Activated CD4-positive, alpha-beta T cell treated with anti-CD3 and anti-CD28 coated beads for 36 hours (primary cell): ENCODE data around the gene MGAT5. TPM values are rescaled to one million over a fixed set of nuclear protein-coding genes. Genes with fewer than 3 reads are reported as not detected.

Experiments used
- ATAC-seq: fragments of 200-7000 bp; cut with Tn5 transposase; one replicate; pipeline ENCODE4 v1.10.0; 2021; ENCODE audit warnings: mild to moderate bottlenecking, moderate library complexity
- CTCF ChIA-PET: fragments of 350-600 bp; sonication (Branson Sonifier 250); formaldehyde crosslinking; loops from one replicate; lab custom pipeline; 2021; ENCODE audit warnings: antibody characterized with exemption; lab: Charles Lee
- POLR2A ChIA-PET: fragments of 350-600 bp; sonication (Branson Sonifier 250); formaldehyde crosslinking; loops from one replicate; lab custom pipeline; 2021; ENCODE audit warnings: antibody characterized with exemption, inconsistent platforms; lab: Charles Lee
- DNase-seq: peaks from one replicate; pipeline ENCODE4 v3.0.0-alpha.2; 2020
- H3K27ac Mint-ChIP-seq: one replicate; pipeline ENCODE4 v1.8.0; 2021; ENCODE audit warnings: mixed read lengths
- H3K27me3 Mint-ChIP-seq: one replicate; pipeline ENCODE4 v1.8.0; 2021; ENCODE audit warnings: mixed read lengths
- H3K36me3 Mint-ChIP-seq: one replicate; pipeline ENCODE4 v1.8.0; 2021; ENCODE audit warnings: low read depth, mixed read lengths
- H3K4me1 Mint-ChIP-seq: one replicate; pipeline ENCODE4 v1.8.0; 2021; ENCODE audit warnings: mixed read lengths
- H3K4me3 Mint-ChIP-seq: one replicate; pipeline ENCODE4 v1.8.0; 2021; ENCODE audit warnings: mild to moderate bottlenecking, moderate library complexity, mixed read lengths
- H3K9me3 Mint-ChIP-seq: one replicate; pipeline ENCODE4 v1.8.0; 2021; ENCODE audit warnings: low read depth, mixed read lengths
- intact Hi-C, 2 experiments: fragments of 100-400 bp; cut with DNase I in 1 of 2; cut with micrococcal nuclease in 1 of 2; formaldehyde crosslinking; loops; one replicate each; pipeline versions ENCODE4 v1.14.2 to v1.15.1; 2022 to 2024; cut with DNase I, micrococcal nuclease
- total RNA-seq, 2 experiments: library from RNA; stranded (reverse); gene quantifications; one replicate each; pipeline ENCODE4 v1.2.3, GENCODE V29; 2021

The MGAT5 gene
- total RNA-seq, 2 experiments from 2014 or later, result 22.2 to 25.7 TPM

- peak; percentile 21 for DNase-seq
- Mint-ChIP-seq H3K36me3 (peaks cover 3% of the 10 kb centered on the region), H3K4me3 (peak overlapping the region; percentile 22), H3K9me3 (peaks cover 9% of the 10 kb centered on the region), H3K27me3 (no peaks in the 10 kb centered on the region), H3K27ac (peak overlapping the region; percentile 79), H3K4me1 (peaks cover 64% of the 10 kb centered on the region)
- ChIA-PET CTCF (interaction anchor here (1.0 to 6.8 kb wide), 12 partner anchors 9 to 193 kb away, joined by 3 to 40 read pairs (median 6); no protein-coding TSS in a partner anchor), POLR2A (interaction anchor here (1.1 to 1.8 kb wide), 6 partner anchors 13 to 98 kb away, joined by 4 to 8 read pairs (median 4); no protein-coding TSS in a partner anchor)
- intact Hi-C loops, result loop anchor here (1.0 to 5.0 kb wide), 8 partner anchors 9 to 100 kb away; partner anchors contain the start of gene MGAT5 (in 1 of the 2)
- peak; percentile 10 for ATAC-seq
Measured at GRCh38 chr2:134218414-134218813, 35.5 kb upstream of the MGAT5 start.

- intact Hi-C loops, result loop anchor here (1.0 to 5.0 kb wide), 8 partner anchors 8 to 101 kb away; partner anchors contain the start of gene MGAT5 (in 1 of the 2)
- Mint-ChIP-seq H3K4me1 (peaks cover 68% of the 10 kb centered on the region), H3K4me3 (peak overlapping the region; percentile 22), H3K9me3 (peaks cover 9% of the 10 kb centered on the region), H3K36me3 (peaks cover 3% of the 10 kb centered on the region), H3K27ac (peak overlapping the region; percentile 79), H3K27me3 (no peaks in the 10 kb centered on the region)
- POLR2A ChIA-PET, result interaction anchor here (0.6 to 1.8 kb wide), 3 partner anchors 49 to 99 kb away, joined by 3 to 8 read pairs (median 5); no protein-coding TSS in a partner anchor
- DNase-seq (peak; percentile 61), ATAC-seq (no peak)
- CTCF ChIA-PET, result interaction anchor here (1.0 to 6.8 kb wide), 10 partner anchors 8 to 193 kb away, joined by 3 to 40 read pairs (median 6); no protein-coding TSS in a partner anchor
Measured at GRCh38 chr2:134218930-134219658, 34.8 kb upstream of the MGAT5 start.

GRCh38 chr2:134220344-134220974 lies 33.4 kb upstream of the MGAT5 start:
- intact Hi-C loops, result no loop called here
- ChIA-PET POLR2A (no interaction called here), CTCF (interaction anchor here (1.4 to 6.8 kb wide), 4 partner anchors 8 to 102 kb away, joined by 3 to 40 read pairs (median 11); no protein-coding TSS in a partner anchor)
- no peaks in the 10 kb centered on the region for H3K27me3 Mint-ChIP-seq
- no peak for ATAC-seq
- peaks cover 79% of the 10 kb centered on the region for H3K4me1 Mint-ChIP-seq
- H3K4me3 Mint-ChIP-seq, result no peak overlapping the region
- H3K36me3 Mint-ChIP-seq, result no peaks in the 10 kb centered on the region
- no peak for DNase-seq
- peaks cover under 1% of the 10 kb centered on the region for H3K9me3 Mint-ChIP-seq
- no peak overlapping the region for H3K27ac Mint-ChIP-seq

GRCh38 chr2:134224005-134224404 lies 29.9 kb upstream of the MGAT5 start:
- peaks cover 14% of the 10 kb centered on the region for H3K9me3 Mint-ChIP-seq
- no peak overlapping the region for H3K27ac Mint-ChIP-seq
- peaks cover 72% of the 10 kb centered on the region for H3K4me1 Mint-ChIP-seq
- DNase-seq (no peak), ATAC-seq (peak; percentile 47)
- ChIA-PET POLR2A (interaction anchor here (0.9 kb wide), 1 partner anchor 12 kb away, joined by 5 read pairs; no protein-coding TSS in a partner anchor), CTCF (interaction anchor here (1.4 to 2.1 kb wide), 5 partner anchors 19 to 188 kb away, joined by 4 to 6 read pairs (median 5); no protein-coding TSS in a partner anchor)
- no peaks in the 10 kb centered on the region for H3K27me3 Mint-ChIP-seq
- H3K36me3 Mint-ChIP-seq, result peaks cover 12% of the 10 kb centered on the region
- H3K4me3 Mint-ChIP-seq, result no peak overlapping the region
- intact Hi-C loops, result no loop called here

GRCh38 chr2:134225173-134225572 lies 28.7 kb upstream of the MGAT5 start:
- H3K36me3 Mint-ChIP-seq, result peaks cover 16% of the 10 kb centered on the region
- ATAC-seq (no peak), DNase-seq (no peak)
- peaks cover 70% of the 10 kb centered on the region for H3K4me1 Mint-ChIP-seq
- H3K27me3 Mint-ChIP-seq, result no peaks in the 10 kb centered on the region
- no peak overlapping the region for H3K27ac Mint-ChIP-seq
- intact Hi-C loops, result no loop called here
- H3K9me3 Mint-ChIP-seq, result peaks cover 18% of the 10 kb centered on the region
- H3K4me3 Mint-ChIP-seq, result no peak overlapping the region
- POLR2A ChIA-PET, result no interaction called here
- CTCF ChIA-PET, result interaction anchor here (0.6 to 1.0 kb wide), 3 partner anchors 20 to 102 kb away, joined by 3 read pairs; no protein-coding TSS in a partner anchor

GRCh38 chr2:134225841-134226240 lies 28.0 kb upstream of the MGAT5 start:
- Mint-ChIP-seq H3K36me3 (peaks cover 16% of the 10 kb centered on the region), H3K27me3 (no peaks in the 10 kb centered on the region)
- CTCF ChIA-PET, result interaction anchor here (0.7 to 0.9 kb wide), 2 partner anchors 28 to 29 kb away, joined by 3 read pairs; no protein-coding TSS in a partner anchor

GRCh38 chr2:134226601-134227000 lies 27.3 kb upstream of the MGAT5 start:
- Mint-ChIP-seq H3K36me3 (peaks cover 16% of the 10 kb centered on the region), H3K27me3 (no peaks in the 10 kb centered on the region), H3K9me3 (peaks cover 18% of the 10 kb centered on the region), H3K27ac (no peak overlapping the region), H3K4me3 (no peak overlapping the region), H3K4me1 (peaks cover 68% of the 10 kb centered on the region)
- intact Hi-C loops, result no loop called here
- ChIA-PET POLR2A (no interaction called here), CTCF (interaction anchor here (0.9 to 1.2 kb wide), 2 partner anchors 8 to 28 kb away, joined by 3 read pairs; no protein-coding TSS in a partner anchor)
- no peak for ATAC-seq
- no peak for DNase-seq

More at GRCh38 chr2:134225841-134226240, 28.0 kb upstream of the MGAT5 start:
- no peak for DNase-seq
- POLR2A ChIA-PET, result no interaction called here
- Mint-ChIP-seq H3K9me3 (peaks cover 18% of the 10 kb centered on the region), H3K4me3 (no peak overlapping the region), H3K4me1 (peaks cover 68% of the 10 kb centered on the region), H3K27ac (no peak overlapping the region)
- intact Hi-C loops, result no loop called here
- ATAC-seq, result no peak

GRCh38 chr2:134227666-134228065 lies 26.2 kb upstream of the MGAT5 start:
- H3K4me1 Mint-ChIP-seq, result peaks cover 75% of the 10 kb centered on the region
- no peak for DNase-seq
- peaks cover 16% of the 10 kb centered on the region for H3K36me3 Mint-ChIP-seq
- no peaks in the 10 kb centered on the region for H3K27me3 Mint-ChIP-seq
- POLR2A ChIA-PET, result interaction anchor here (0.5 kb wide), 1 partner anchor 1721 kb away, joined by 4 read pairs; no protein-coding TSS in a partner anchor
- intact Hi-C loops, result loop anchor here in 1 of 2 experiments (1.0 kb wide), 1 partner anchor 9 kb away; no protein-coding TSS in a partner anchor
- no peak for ATAC-seq
- CTCF ChIA-PET, result interaction anchor here (1.2 kb wide), 1 partner anchor 9 kb away, joined by 3 read pairs; no protein-coding TSS in a partner anchor
- no peak overlapping the region for H3K27ac Mint-ChIP-seq
- no peak overlapping the region for H3K4me3 Mint-ChIP-seq
- H3K9me3 Mint-ChIP-seq, result peaks cover 22% of the 10 kb centered on the region

GRCh38 chr2:134228493-134228903 lies 25.4 kb upstream of the MGAT5 start:
- DNase-seq (no peak), ATAC-seq (no peak)
- ChIA-PET CTCF (interaction anchor here (0.7 to 2.0 kb wide), 12 partner anchors 9 to 226 kb away, joined by 3 to 12 read pairs (median 3); no protein-coding TSS in a partner anchor), POLR2A (no interaction called here)
- Mint-ChIP-seq H3K27me3 (no peaks in the 10 kb centered on the region), H3K4me1 (peaks cover 81% of the 10 kb centered on the region), H3K4me3 (no peak overlapping the region), H3K27ac (peak overlapping the region; percentile 28), H3K36me3 (peaks cover 16% of the 10 kb centered on the region), H3K9me3 (peaks cover 22% of the 10 kb centered on the region)
- intact Hi-C loops, result no loop called here

- POLR2A ChIA-PET, result no interaction called here
- Mint-ChIP-seq H3K27ac (peak overlapping the region; percentile 2), H3K27me3 (no peaks in the 10 kb centered on the region), H3K4me1 (peaks cover 83% of the 10 kb centered on the region), H3K36me3 (peaks cover 16% of the 10 kb centered on the region), H3K9me3 (peaks cover 22% of the 10 kb centered on the region), H3K4me3 (no peak overlapping the region)
- DNase-seq (no peak), ATAC-seq (no peak)
- intact Hi-C loops, result no loop called here
- CTCF ChIA-PET, result interaction anchor here (0.8 to 2.0 kb wide), 8 partner anchors 10 to 111 kb away, joined by 3 to 12 read pairs (median 3); no protein-coding TSS in a partner anchor
Measured at GRCh38 chr2:134229540-134229939, 24.3 kb upstream of the MGAT5 start.
